ENCODE results near the gene SUCO. TPM values are rescaled to one million over a fixed set of nuclear protein-coding genes. Genes with fewer than 3 reads are reported as not detected.
"Not testable (repeated sequence)": the region's sequence is repeated elsewhere in the genome, so short reads cannot be mapped to it uniquely, and the experiment has no call there.

Gene SUCO
- total RNA-seq, 2 donors from 2014 or later = 39.5 to 84.9 TPM

DNA sequence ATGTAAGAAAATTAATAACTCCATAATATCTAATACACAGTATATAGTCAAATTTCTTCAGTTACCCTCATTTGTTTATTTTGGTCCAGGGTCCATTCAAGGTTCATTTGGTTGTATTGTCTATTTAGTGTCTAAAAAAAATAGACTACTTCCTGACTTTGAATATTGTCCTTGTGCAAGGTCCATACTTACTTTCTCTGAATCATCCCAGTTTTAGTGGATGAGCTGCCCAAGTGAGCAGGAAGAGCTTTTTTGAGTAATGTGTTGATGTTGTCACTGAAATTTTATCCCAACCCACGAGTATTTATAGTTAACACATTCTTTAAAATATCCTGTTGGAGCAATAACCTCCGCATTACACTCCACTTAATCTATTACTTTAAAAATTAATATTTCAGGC lies 80.3 kb downstream of the SUCO start:
- WGBS = 88% methylated on average over 2 of the region's 2 CpGs
- Histone ChIP-seq H3K27me3 (replicated peaks; ENCODE audit: insufficient read depth) (no peaks in the 10 kb centered on the region), H3K36me3 (no peaks in the 10 kb centered on the region), H3K27ac (no peak overlapping the region), H3K9me3 (no peaks in the 10 kb centered on the region), H3K4me3 (no peak overlapping the region), H3K4me1 (replicated peaks) (no peaks in the 10 kb centered on the region)
- TF ChIP-seq CTCF (IDR thresholded peaks at IDR 0.05) = no peak
- no peak for TF ChIP-seq POLR2AphosphoS5 (IDR thresholded peaks at IDR 0.05)
- TF ChIP-seq POLR2A (IDR thresholded peaks at IDR 0.05) = no peak
- intact Hi-C loops (cut with DNase I) = no loop called here
- no peak for DNase-seq (ENCODE audit: low spot score)

GRCh38 chr1:172616195-172616594 lies 83.2 kb downstream of the SUCO start:
- DNase-seq (ENCODE audit: low spot score) = no peak
- Histone ChIP-seq H3K27me3 (replicated peaks; ENCODE audit: insufficient read depth) (no peaks in the 10 kb centered on the region), H3K27ac (no peak overlapping the region), H3K36me3 (no peaks in the 10 kb centered on the region), H3K4me1 (replicated peaks) (no peaks in the 10 kb centered on the region), H3K9me3 (no peaks in the 10 kb centered on the region), H3K4me3 (no peak overlapping the region)
- TF ChIP-seq POLR2AphosphoS5 (IDR thresholded peaks at IDR 0.05) (no peak), CTCF (IDR thresholded peaks at IDR 0.05) (no peak), POLR2A (IDR thresholded peaks at IDR 0.05) (no peak)
- WGBS = 67% methylated on average over 1 of the region's 1 CpG
- intact Hi-C loops (cut with DNase I) = no loop called here

- no peak for TF ChIP-seq POLR2AphosphoS5 (IDR thresholded peaks at IDR 0.05)
- no peak for TF ChIP-seq POLR2A (IDR thresholded peaks at IDR 0.05)
Measured at GRCh38 chr1:172616636-172617035, 83.7 kb downstream of the SUCO start.

GRCh38 chr1:172620603-172621002 lies 87.7 kb downstream of the SUCO start:
- DNase-seq (ENCODE audit: low spot score); H3K27ac ChIP-seq; intact Hi-C loops (cut with DNase I); H3K36me3 ChIP-seq; H3K27me3 ChIP-seq (replicated peaks; ENCODE audit: insufficient read depth); H3K4me3 ChIP-seq; H3K9me3 ChIP-seq; H3K4me1 ChIP-seq (replicated peaks): not testable (repeated sequence)
- 85% methylated on average over 9 of the region's 9 CpGs for WGBS

More at GRCh38 chr1:172616636-172617035, 83.7 kb downstream of the SUCO start:
- no peaks in the 10 kb centered on the region for H3K4me1 ChIP-seq (replicated peaks)
- H3K27ac ChIP-seq = no peak overlapping the region
- no peak overlapping the region for H3K4me3 ChIP-seq
- intact Hi-C loops (cut with DNase I) = no loop called here
- no peaks in the 10 kb centered on the region for H3K27me3 ChIP-seq (replicated peaks; ENCODE audit: insufficient read depth)
- H3K36me3 ChIP-seq = no peaks in the 10 kb centered on the region
- WGBS = 15% methylated on average over 3 of the region's 3 CpGs
- H3K9me3 ChIP-seq = no peaks in the 10 kb centered on the region
- DNase-seq (ENCODE audit: low spot score) = no peak

DNA sequence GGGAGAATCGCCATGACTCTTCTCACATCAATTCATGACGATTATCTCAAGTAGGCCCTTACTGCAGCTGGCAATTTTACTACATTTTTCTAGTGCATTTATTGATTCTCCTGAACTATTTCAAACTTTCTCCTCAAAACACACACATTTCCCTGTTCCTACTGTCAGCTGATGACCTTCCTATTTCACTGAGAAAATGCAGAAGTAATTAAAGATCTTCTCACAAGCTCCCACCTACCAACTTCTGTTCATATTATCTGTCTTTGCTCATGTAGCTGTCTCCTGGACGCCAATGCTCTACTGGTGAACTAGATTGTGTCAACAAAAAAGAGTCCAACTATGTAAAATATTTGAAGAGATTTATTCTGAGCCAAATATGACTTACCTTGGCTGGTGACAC lies 89.6 kb downstream of the SUCO start:
- no peak for DNase-seq (ENCODE audit: low spot score)
- Histone ChIP-seq H3K9me3 (no peaks in the 10 kb centered on the region), H3K36me3 (no peaks in the 10 kb centered on the region), H3K27ac (no peak overlapping the region), H3K4me3 (no peak overlapping the region), H3K4me1 (replicated peaks) (no peaks in the 10 kb centered on the region), H3K27me3 (replicated peaks; ENCODE audit: insufficient read depth) (no peaks in the 10 kb centered on the region)
- intact Hi-C loops (cut with DNase I) = no loop called here
- WGBS = 71% methylated on average over 3 of the region's 3 CpGs
- TF ChIP-seq POLR2A (IDR thresholded peaks at IDR 0.05) = no peak
- TF ChIP-seq POLR2AphosphoS5 (IDR thresholded peaks at IDR 0.05) = no peak
- no peak for TF ChIP-seq CTCF (IDR thresholded peaks at IDR 0.05)

GRCh38 chr1:172623748-172624147 lies 90.8 kb downstream of the SUCO start:
- TF ChIP-seq POLR2AphosphoS5 (IDR thresholded peaks at IDR 0.05) = no peak
- TF ChIP-seq POLR2A (IDR thresholded peaks at IDR 0.05) = no peak
- no peak for TF ChIP-seq CTCF (IDR thresholded peaks at IDR 0.05)
- intact Hi-C loops (cut with DNase I) = no loop called here
- 88% methylated on average over 3 of the region's 3 CpGs for WGBS

More at GRCh38 chr1:172623748-172624147, 90.8 kb downstream of the SUCO start:
- no peaks in the 10 kb centered on the region for H3K4me1 ChIP-seq (replicated peaks)
- H3K27me3 ChIP-seq (replicated peaks; ENCODE audit: insufficient read depth) = no peaks in the 10 kb centered on the region
- no peak overlapping the region for H3K27ac ChIP-seq
- no peaks in the 10 kb centered on the region for H3K36me3 ChIP-seq
- no peak for DNase-seq (ENCODE audit: low spot score)
- H3K9me3 ChIP-seq = no peaks in the 10 kb centered on the region
- no peak overlapping the region for H3K4me3 ChIP-seq
